Measurements from ENCODE around the gene PRMT5.
A peak's percentile ranks its signal among the peaks of the same experiment; 100 is the strongest.
"Not testable (repeated sequence)": the region's sequence is repeated elsewhere in the genome, so short reads cannot be mapped to it uniquely, and the experiment has no call there.

Gene PRMT5

DNA sequence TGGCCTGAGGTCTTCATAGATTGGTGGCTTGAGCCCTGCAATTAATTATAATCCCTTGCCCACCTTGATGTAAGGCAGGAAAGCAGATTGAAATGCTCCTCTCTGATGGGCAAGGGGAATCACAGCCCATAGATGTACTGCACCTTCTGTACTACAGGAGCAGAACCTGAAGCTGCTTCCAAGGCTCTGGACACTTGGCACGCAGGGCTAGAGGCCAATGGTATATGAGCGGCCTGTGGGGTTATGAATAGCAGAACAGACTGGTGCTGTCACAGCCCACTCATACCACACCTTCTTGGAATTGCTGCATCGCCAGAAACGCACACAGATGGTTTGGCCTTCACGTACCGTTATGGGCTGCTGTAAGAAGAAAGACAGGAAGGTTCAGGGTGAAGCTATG lies 8.5 kb downstream of the PRMT5 start:
- no peak for DNase-seq (ENCODE audit: low read depth)
- no peak overlapping the region for H3K4me3 ChIP-seq (ENCODE audit: low read depth, low read length)
- TF ChIP-seq, protein P1, sequence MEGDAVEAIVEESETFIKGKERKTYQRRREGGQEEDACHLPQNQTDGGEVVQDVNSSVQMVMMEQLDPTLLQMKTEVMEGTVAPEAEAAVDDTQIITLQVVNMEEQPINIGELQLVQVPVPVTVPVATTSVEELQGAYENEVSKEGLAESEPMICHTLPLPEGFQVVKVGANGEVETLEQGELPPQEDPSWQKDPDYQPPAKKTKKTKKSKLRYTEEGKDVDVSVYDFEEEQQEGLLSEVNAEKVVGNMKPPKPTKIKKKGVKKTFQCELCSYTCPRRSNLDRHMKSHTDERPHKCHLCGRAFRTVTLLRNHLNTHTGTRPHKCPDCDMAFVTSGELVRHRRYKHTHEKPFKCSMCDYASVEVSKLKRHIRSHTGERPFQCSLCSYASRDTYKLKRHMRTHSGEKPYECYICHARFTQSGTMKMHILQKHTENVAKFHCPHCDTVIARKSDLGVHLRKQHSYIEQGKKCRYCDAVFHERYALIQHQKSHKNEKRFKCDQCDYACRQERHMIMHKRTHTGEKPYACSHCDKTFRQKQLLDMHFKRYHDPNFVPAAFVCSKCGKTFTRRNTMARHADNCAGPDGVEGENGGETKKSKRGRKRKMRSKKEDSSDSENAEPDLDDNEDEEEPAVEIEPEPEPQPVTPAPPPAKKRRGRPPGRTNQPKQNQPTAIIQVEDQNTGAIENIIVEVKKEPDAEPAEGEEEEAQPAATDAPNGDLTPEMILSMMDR (IDR thresholded peaks at IDR 0.05; ENCODE audit: insufficient read depth, low read depth, low read length, missing control alignments), result no peak

DNA sequence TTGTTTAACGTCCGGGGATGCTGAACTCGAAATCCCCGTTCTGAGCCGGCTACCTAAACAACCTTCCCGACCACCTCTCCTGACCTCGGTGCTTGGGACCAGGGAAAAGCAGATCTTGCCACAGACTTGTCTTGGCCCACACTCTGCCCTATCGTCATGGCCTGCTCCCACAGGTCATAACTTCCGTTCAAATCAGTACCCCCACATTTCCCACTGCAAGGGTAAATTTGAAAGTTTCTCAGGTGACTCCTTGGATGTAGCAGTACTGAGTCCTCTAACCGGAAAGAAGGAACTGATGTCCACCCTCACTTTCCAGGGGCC lies 9.6 kb downstream of the PRMT5 start:
- DNase-seq (ENCODE audit: low read depth), result no peak
- TF ChIP-seq, protein P1 (IDR thresholded peaks at IDR 0.05; ENCODE audit: insufficient read depth, low read depth, low read length, missing control alignments), result no peak
- peak overlapping the region; percentile 48 for H3K4me3 ChIP-seq (ENCODE audit: low read depth, low read length)

DNA sequence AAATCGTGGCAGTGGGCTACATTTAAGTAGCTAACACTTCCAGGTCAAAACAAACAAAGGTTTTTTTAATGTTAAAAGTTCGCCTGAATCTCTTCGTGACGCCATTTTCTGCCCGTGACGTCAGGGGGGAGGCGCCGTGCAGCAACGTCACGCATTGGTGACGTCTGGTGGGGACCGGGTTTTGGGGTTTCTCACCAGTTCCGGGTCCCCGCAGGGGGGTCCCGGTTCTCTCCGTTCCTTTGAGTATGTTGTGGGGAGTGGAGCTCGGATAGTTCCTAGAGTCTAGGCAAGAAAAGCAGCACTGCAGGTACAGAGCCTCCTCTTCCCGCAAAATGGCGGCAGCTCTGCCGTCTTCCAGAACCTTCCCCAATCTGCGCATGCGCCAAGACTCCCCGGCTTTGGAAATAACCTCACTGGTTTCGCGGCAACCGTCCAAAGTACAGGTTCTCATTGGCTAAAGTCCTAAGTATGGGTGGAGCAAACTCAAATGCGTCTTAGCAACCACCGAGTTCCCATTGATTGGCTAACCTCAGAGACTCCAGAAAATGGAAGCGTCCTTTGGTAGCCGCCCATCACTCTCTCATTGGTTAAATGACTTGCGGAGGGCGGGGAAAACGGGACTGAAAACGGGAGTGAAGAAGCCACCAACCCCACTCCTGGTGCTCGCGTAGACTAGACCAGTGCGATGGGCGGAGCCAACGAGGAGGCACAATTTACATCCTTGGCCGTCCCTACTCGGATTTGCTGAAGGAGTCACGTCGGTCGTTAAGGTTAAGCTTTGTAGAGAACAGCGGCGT lies 10.2 kb downstream of the PRMT5 start, which contains the start of gene RBM23:
TSS of gene RBM23 (minus strand) at position 346 of the 797 bp plus-strand sequence.
- TF ChIP-seq, protein P1 (IDR thresholded peaks at IDR 0.05; ENCODE audit: insufficient read depth, low read depth, low read length, missing control alignments), result no peak
- peak; percentile 100 for DNase-seq (ENCODE audit: low read depth)
- peak within 1 kb of the TSS; percentile 97 for H3K4me3 ChIP-seq (ENCODE audit: low read depth, low read length)

DNA sequence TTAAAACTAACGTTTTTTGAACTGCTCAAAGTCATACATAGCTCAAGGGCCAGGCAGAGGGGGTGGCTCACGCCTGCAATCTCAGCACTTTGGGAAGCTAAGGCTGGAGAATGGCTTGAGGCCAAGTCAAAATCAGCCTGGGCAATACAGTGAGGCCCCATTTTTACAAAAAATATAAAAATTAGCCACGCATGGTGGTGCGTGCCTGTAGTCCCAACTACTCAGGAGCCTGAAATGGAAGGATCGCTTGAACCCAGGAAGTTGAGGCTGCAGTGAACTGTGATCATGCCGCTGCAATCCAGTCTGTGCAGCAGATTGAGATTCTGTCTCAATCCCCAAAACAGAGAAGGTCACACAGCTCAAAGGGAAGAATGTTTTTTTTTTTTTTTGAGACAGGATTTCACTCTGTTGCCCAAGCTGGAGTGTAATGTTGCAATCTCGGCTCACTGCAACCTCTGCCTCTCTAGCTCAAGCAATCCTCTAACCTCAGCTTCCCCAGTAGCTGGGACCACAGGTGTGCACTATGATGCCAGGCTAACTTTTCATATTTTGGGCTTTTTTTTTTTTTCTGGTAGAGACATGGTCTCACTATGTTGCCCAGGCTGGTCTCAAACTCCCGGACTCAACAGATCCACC lies 13.2 kb downstream of the PRMT5 start:
- DNase-seq (ENCODE audit: low read depth), result no peak
- TF ChIP-seq, protein P1 (IDR thresholded peaks at IDR 0.05; ENCODE audit: insufficient read depth, low read depth, low read length, missing control alignments), result no peak
- no peak overlapping the region for H3K4me3 ChIP-seq (ENCODE audit: low read depth, low read length)

DNA sequence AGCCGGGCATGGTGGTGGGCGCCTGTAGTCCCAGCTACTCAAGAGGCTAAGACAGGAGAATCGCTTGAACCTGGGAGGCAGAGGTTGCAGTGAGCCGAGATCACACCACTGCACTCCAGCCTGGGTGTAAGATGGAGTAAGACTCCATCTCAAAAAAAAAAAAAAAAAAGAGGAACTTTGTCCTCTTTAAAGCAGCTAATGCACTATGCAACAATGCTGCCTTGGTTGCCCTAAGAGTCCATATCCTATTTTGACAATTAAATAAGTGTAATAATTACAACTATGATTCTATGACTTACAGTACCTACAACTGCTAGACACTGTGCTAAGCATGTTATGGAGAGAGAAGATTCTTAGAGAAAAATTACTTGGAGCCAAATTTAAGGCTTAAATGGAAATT lies 14.3 kb downstream of the PRMT5 start:
- H3K4me3 ChIP-seq (ENCODE audit: low read depth, low read length); DNase-seq (ENCODE audit: low read depth): not testable (repeated sequence)

DNA sequence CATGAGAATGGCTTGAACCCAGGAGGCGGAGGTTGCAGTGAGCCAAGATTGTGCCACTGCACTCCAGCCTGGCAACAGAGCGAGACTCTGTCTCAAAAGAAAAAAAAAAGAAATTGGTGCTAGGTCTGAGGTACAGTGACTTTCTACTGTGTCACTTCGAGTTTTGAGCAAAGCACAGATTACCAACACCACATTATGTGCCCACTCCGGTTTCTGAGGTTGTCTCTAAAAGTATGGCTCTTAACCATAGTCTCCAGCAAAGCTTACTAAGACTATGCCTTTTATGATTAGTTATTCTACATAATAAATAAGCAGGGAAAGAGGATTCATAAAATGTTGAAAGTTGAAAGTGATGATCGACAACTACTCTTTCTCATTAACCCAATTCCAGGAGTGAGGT lies 18.3 kb downstream of the PRMT5 start:
- H3K4me3 ChIP-seq (ENCODE audit: low read depth, low read length), result no peak overlapping the region
- no peak for DNase-seq (ENCODE audit: low read depth)
- TF ChIP-seq, protein P1 (IDR thresholded peaks at IDR 0.05; ENCODE audit: insufficient read depth, low read depth, low read length, missing control alignments), result no peak

DNA sequence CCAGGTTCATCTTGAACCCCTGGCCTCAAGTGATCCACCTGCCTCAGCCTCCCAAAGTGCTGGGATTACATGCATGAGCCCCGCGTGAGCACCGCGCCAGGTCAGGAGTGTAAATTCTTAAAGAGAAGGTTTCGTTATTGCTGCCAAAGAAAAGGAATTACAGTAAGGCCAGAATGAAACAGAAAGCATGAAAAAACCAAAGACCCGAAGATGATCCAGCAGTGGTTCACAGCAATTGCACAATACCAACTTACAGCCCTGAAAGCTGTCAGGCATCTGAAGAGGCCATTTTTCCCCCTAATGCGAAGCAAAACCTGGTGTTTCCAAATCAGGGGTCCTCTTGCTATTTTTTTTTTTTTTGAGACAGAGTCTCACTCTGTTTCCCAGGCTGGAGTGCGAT lies 20.6 kb downstream of the PRMT5 start:
- TF ChIP-seq, protein P1 (IDR thresholded peaks at IDR 0.05; ENCODE audit: insufficient read depth, low read depth, low read length, missing control alignments), result no peak
- no peak overlapping the region for H3K4me3 ChIP-seq (ENCODE audit: low read depth, low read length)
- DNase-seq (ENCODE audit: low read depth), result no peak
